Stimulated activated CD4-positive, alpha-beta T cell treated with anti-CD3 and anti-CD28 coated beads, Interleukin-2, amount 100 ng/mL, for 24 hours (primary cell): ENCODE measurements around the gene PSMG3.
"Not testable (repeated sequence)": the region's sequence is repeated elsewhere in the genome, so short reads cannot be mapped to it uniquely, and the experiment has no call there.

Experiments used
- DNase-seq, 2 donors: peaks; one replicate each; pipeline ENCODE4 v3.0.0-alpha.2; 2020

Gene PSMG3

GRCh38 chr7:1531263-1531978 is 38.4 kb downstream of the PSMG3 start:
- peak; percentile 38 to 44 for DNase-seq

GRCh38 chr7:1530946-1531262 is 38.9 kb downstream of the PSMG3 start:
- DNase-seq: no peak

- no peak for DNase-seq
Measured at GRCh38 chr7:1529383-1530116, 40.3 kb downstream of the PSMG3 start.

GRCh38 chr7:1526271-1526754 is 43.5 kb downstream of the PSMG3 start:
- no peak for DNase-seq

GRCh38 chr7:1525409-1525808 is 44.4 kb downstream of the PSMG3 start:
- no peak for DNase-seq

GRCh38 chr7:1523844-1524243 is 46.0 kb downstream of the PSMG3 start:
- no peak for DNase-seq

GRCh38 chr7:1523208-1523607 is 46.6 kb downstream of the PSMG3 start:
- DNase-seq: no peak

GRCh38 chr7:1521456-1521855 is 48.4 kb downstream of the PSMG3 start:
- DNase-seq: no peak

GRCh38 chr7:1520539-1521234 is 49.1 kb downstream of the PSMG3 start:
- DNase-seq: no peak

GRCh38 chr7:1519322-1519922 is 50.4 kb downstream of the PSMG3 start:
- not testable (repeated sequence) for DNase-seq
